GM23338 (cell line): ENCODE results near the gene CERS1. TPM values are rescaled to one million over a fixed set of nuclear protein-coding genes. Genes with fewer than 3 reads are reported as not detected.

ENCODE experiments used
- ATAC-seq: fragments of 200-7000 bp; cut with Tn5 transposase; 3 replicates; pipeline ENCODE4 v1.9.1; 2020
- DNase-seq: peaks from one replicate; pipeline ENCODE4 v3.0.0-alpha.2; 2015; ENCODE audit warnings: low spot score
- H2AFZ ChIP-seq: fragments of 200-600 bp; sonication (generic); 2 replicates; pipeline ENCODE4 v1.8.0; 2016; ENCODE audit warnings: antibody characterized with exemption, mild to moderate bottlenecking, moderate library complexity
- H3F3A ChIP-seq: fragments of 200-600 bp; sonication (generic); replicated peaks from 2 replicates; pipeline ENCODE4 v1.8.0; 2017; ENCODE audit warnings: antibody characterized with exemption, mixed run types, low read depth
- H3K27ac ChIP-seq: fragments of 200-600 bp; sonication (generic); 2 replicates; pipeline ENCODE4 v1.6.1; 2016; ENCODE audit warnings: low read depth
- H3K27me3 ChIP-seq: fragments of 200-600 bp; sonication (generic); 2 replicates; pipeline ENCODE4 v1.8.0; 2016; ENCODE audit warnings: mild to moderate bottlenecking, mixed run types, moderate library complexity; ENCODE audit not compliant: insufficient read depth
- H3K36me3 ChIP-seq: fragments of 200-600 bp; sonication (generic); 2 replicates; pipeline ENCODE4 v1.8.0; 2016; ENCODE audit warnings: mild to moderate bottlenecking; ENCODE audit not compliant: insufficient read depth
- H3K4me1 ChIP-seq: fragments of 200-600 bp; sonication (generic); 2 replicates; pipeline ENCODE4 v1.8.0; 2016; ENCODE audit warnings: mild to moderate bottlenecking, moderate library complexity; ENCODE audit not compliant: insufficient read depth
- H3K4me2 ChIP-seq: fragments of 200-600 bp; sonication (generic); 2 replicates; pipeline ENCODE4 v1.7.1; 2017; ENCODE audit warnings: mixed run types
- H3K4me3 ChIP-seq: fragments of 200-600 bp; sonication (generic); 2 replicates; pipeline ENCODE4 v1.6.1; 2016; ENCODE audit warnings: mixed run types
- H3K79me2 ChIP-seq: fragments of 200-600 bp; sonication (generic); replicated peaks from 2 replicates; pipeline ENCODE4 v1.8.0; 2017; ENCODE audit warnings: mild to moderate bottlenecking; ENCODE audit not compliant: insufficient read depth
- H3K9me2 ChIP-seq: fragments of 200-600 bp; sonication (generic); 2 replicates; pipeline ENCODE4 v1.8.0; 2017; ENCODE audit not compliant: insufficient read depth
- H4K20me1 ChIP-seq: fragments of 200-600 bp; sonication (generic); replicated peaks from 2 replicates; pipeline ENCODE4 v1.8.0; 2017; ENCODE audit warnings: mild to moderate bottlenecking; ENCODE audit not compliant: insufficient read depth
- H3K27ac Mint-ChIP-seq: 2 replicates; pipeline ENCODE4 v1.8.0; 2020; ENCODE audit warnings: inconsistent platforms, mild to moderate bottlenecking, moderate library complexity, mixed read lengths
- H3K27me3 Mint-ChIP-seq: 3 replicates; pipeline ENCODE4 v1.8.0; 2022; ENCODE audit warnings: low read depth, mild to moderate bottlenecking, moderate library complexity, mixed read lengths, inconsistent platforms; ENCODE audit not compliant: insufficient read depth, poor library complexity
- H3K36me3 Mint-ChIP-seq: 3 replicates; pipeline ENCODE4 v1.8.0; 2021; ENCODE audit warnings: low read depth, mild to moderate bottlenecking, inconsistent platforms, moderate library complexity, mixed read lengths
- H3K4me1 Mint-ChIP-seq: 3 replicates; pipeline ENCODE4 v1.8.0; 2020; ENCODE audit warnings: mild to moderate bottlenecking, inconsistent platforms, mixed read lengths
- H3K4me3 Mint-ChIP-seq: 3 replicates; pipeline ENCODE4 v1.8.0; 2021; ENCODE audit warnings: moderate library complexity, mild to moderate bottlenecking, inconsistent platforms, mixed read lengths
- H3K9me3 Mint-ChIP-seq: 3 replicates; pipeline ENCODE4 v1.8.0; 2020; ENCODE audit warnings: moderate library complexity, mild to moderate bottlenecking, inconsistent platforms, mixed read lengths
- CREB1 ChIP-seq: fragments of 250-450 bp; sonication (Bioruptor Pico); IDR thresholded peaks from 2 replicates; pipeline ENCODE4 v1.5.0; 2020; ENCODE audit warnings: low read depth, mild to moderate bottlenecking, moderate library complexity
- CTCF ChIP-seq, 2 experiments: fragments of 200-600 bp in 1 of 2; sonication (generic) in 1 of 2; conservative IDR thresholded peaks; 2 replicates each; pipeline versions ENCODE4 v1.5.1 to v1.6.1; 2016 to 2017; ENCODE audit warnings: antibody characterized with exemption in 2 of 2, low read depth in 2 of 2, mild to moderate bottlenecking in 2 of 2, moderate library complexity in 1 of 2
- ETS1 ChIP-seq: IDR thresholded peaks from 2 replicates; pipeline ENCODE4 v1.6.1; 2016; ENCODE audit warnings: antibody characterized with exemption
- EZH2 ChIP-seq: fragments of 200-600 bp; sonication (generic); IDR thresholded peaks from one replicate; pipeline ENCODE4 v1.8.0; 2017; ENCODE audit warnings: antibody characterized with exemption, mild to moderate bottlenecking, low read depth; ENCODE audit not compliant: unreplicated experiment
- EZH2phosphoT487 ChIP-seq: fragments of 200-600 bp; sonication (generic); IDR thresholded peaks from one replicate; pipeline ENCODE4 v1.8.1; 2018; ENCODE audit warnings: antibody characterized with exemption; ENCODE audit not compliant: unreplicated experiment
- JUNB ChIP-seq: IDR thresholded peaks from one replicate; pipeline ENCODE4 v1.6.1; 2016; ENCODE audit warnings: antibody characterized with exemption; ENCODE audit not compliant: unreplicated experiment
- NANOG ChIP-seq: IDR thresholded peaks from 2 replicates; pipeline ENCODE4 v1.6.1; 2016; ENCODE audit warnings: antibody characterized with exemption, borderline replicate concordance
- POLR2AphosphoS5 ChIP-seq: IDR thresholded peaks from 2 replicates; pipeline ENCODE4 v1.6.1; 2016; ENCODE audit warnings: antibody characterized with exemption, low read depth
- REST ChIP-seq: IDR thresholded peaks from one replicate; pipeline ENCODE4 v1.6.1; 2018; ENCODE audit warnings: antibody characterized with exemption; ENCODE audit not compliant: unreplicated experiment
- STAT1 ChIP-seq: IDR thresholded peaks from one replicate; pipeline ENCODE4 v1.6.1; 2016; ENCODE audit warnings: antibody characterized with exemption; ENCODE audit not compliant: unreplicated experiment
- ZNF114 ChIP-seq: fragments of 250-450 bp; sonication (Bioruptor Pico); IDR thresholded peaks from 2 replicates; pipeline ENCODE4 v1.5.0; 2020; ENCODE audit warnings: mild to moderate bottlenecking, moderate library complexity
- ZNF331 ChIP-seq: fragments of 250-450 bp; sonication (Bioruptor Pico); IDR thresholded peaks from 2 replicates; pipeline ENCODE4 v1.5.0; 2020; ENCODE audit warnings: low read depth, mild to moderate bottlenecking, moderate library complexity
- ZNF462 ChIP-seq: fragments of 250-450 bp; sonication (Bioruptor Pico); IDR thresholded peaks from 2 replicates; pipeline ENCODE4 v1.5.0; 2020; ENCODE audit warnings: mild to moderate bottlenecking, moderate library complexity
- long read RNA-seq: library from polyadenylated mRNA; unstranded; transcript quantifications from one replicate; pipeline ENCODE4 v2.0.0, GENCODE V29; 2020; ENCODE audit not compliant: unreplicated experiment
- polyA plus RNA-seq: library from polyadenylated mRNA; unstranded; fragments of >200 nt; fragmentation: Nextera tagmentation; extraction: Ambion mirVana; gene quantifications from 2 replicates; pipeline ENCODE4 v1.2.1, GENCODE V29; 2016
- total RNA-seq: library from RNA; depleted of rRNA; stranded (reverse); fragments of >200 nt; shearing (Covaris generic); gene quantifications from 2 replicates; pipeline ENCODE4 v1.2.3, GENCODE V29; 2014; rRNA removed

Gene CERS1
- 11.1 and 11.7 TPM in 2 replicates for total RNA-seq
- polyA plus RNA-seq = 12.2 and 15.9 TPM in 2 replicates
- long read RNA-seq, partial matches to known transcripts = 3 of 8 reads
- long read RNA-seq, other reads (novel, unspliced or antisense) = 4 of 8 reads

GRCh38 chr19:18895824-18896341, at the start of gene CERS1:
TSS of gene CERS1 (minus strand) at chr19:18896158. CDS start at chr19:18896072, 86 bp downstream.
- ATAC-seq (peak; percentile 56), DNase-seq (peak; percentile 68)
- Histone ChIP-seq H2AFZ (peak within 1 kb of the TSS; percentile 85), H3K4me3 (peak within 1 kb of the TSS; percentile 75), H3K4me1 (no peaks in the 10 kb centered on the region; the same call in 1 of the 2 replicates), H3K36me3 (no peaks in the 10 kb centered on the region; the same call in 1 of the 2 replicates), H4K20me1 (no peaks in the 10 kb centered on the region; the same call in none of the 2 replicates), H3K27ac (no peak within 1 kb of the TSS), H3F3A (peaks cover 2% of the 10 kb centered on the region; the same call in 1 of the 2 replicates), H3K9me2 (no peaks in the 10 kb centered on the region), H3K4me2 (peak within 1 kb of the TSS; percentile 86), H3K79me2 (no peaks in the 10 kb centered on the region), H3K27me3 (peaks cover 24% of the 10 kb centered on the region)
- Mint-ChIP-seq H3K27me3 (peaks cover 25% of the 10 kb centered on the region), H3K9me3 (no peaks in the 10 kb centered on the region), H3K36me3 (peaks cover 5% of the 10 kb centered on the region; the same call in 1 of the 3 replicates), H3K27ac (no peak within 1 kb of the TSS), H3K4me1 (no peaks in the 10 kb centered on the region), H3K4me3 (peak within 1 kb of the TSS; percentile 85)
- TF ChIP-seq EZH2phosphoT487 (no peak), STAT1 (no peak), ETS1 (no peak), POLR2AphosphoS5 (no peak), ZNF462 (CRISPR knock-in tag) (no peak), CTCF (conservative IDR thresholded peaks at IDR 0.05; ENCODE audit: low read depth in 2 of 2) (no peak), NANOG (no peak), EZH2 (no peak), JUNB (no peak), ZNF114 (CRISPR knock-in tag) (no peak), CREB1 (no peak), REST (no peak), ZNF331 (CRISPR knock-in tag) (no peak)
